PFSK-1 (cell line): Measurements from ENCODE around the gene SLC5A1.

Experiments
- POLR2AphosphoS5 ChIP-seq: IDR thresholded peaks from 2 replicates; pipeline ENCODE4 v1.6.1; 2012; ENCODE audit warnings: low read depth, mild to moderate bottlenecking, control low read depth, low read length, moderate library complexity
- SIN3A ChIP-seq: IDR thresholded peaks from 2 replicates; pipeline ENCODE4 v1.6.1; 2012; ENCODE audit warnings: mild to moderate bottlenecking, low read length, moderate library complexity, borderline replicate concordance; ENCODE audit not compliant: insufficient read depth
- TAF1 ChIP-seq: IDR thresholded peaks from 2 replicates; pipeline ENCODE4 v1.6.1; 2012; ENCODE audit warnings: low read length, control low read depth, borderline replicate concordance; ENCODE audit not compliant: insufficient read depth
- TF ChIP-seq, protein P1 (sequence below), 2 experiments: IDR thresholded peaks; 2 replicates each; pipeline versions ENCODE4 v1.6.1 to v1.8.0; 2011 to 2012; ENCODE audit warnings: low read depth in 2 of 2, low read length in 2 of 2, control low read depth in 1 of 2, inconsistent platforms in 1 of 2, mild to moderate bottlenecking in 1 of 2, moderate library complexity in 1 of 2; ENCODE audit not compliant: insufficient read depth in 1 of 2

DNA sequence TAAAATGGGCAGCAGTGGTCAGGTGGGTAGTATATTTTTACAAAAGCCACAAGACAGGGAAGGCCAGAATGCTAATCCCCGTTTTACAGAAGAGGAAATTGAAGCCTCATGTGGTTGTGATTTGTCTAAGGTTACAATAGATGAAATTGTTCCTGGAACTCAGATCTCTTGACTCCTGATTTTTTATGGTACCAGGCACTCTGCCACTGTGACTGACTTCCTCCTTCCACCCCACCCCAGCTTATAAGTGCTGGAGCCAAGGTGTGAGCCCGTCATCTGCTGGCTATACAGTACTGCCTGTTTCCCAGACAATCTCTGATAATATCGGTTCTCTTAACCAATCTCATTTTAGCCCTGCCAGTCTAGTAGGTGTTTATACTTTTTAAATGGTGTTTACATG lies 1.9 kb downstream of the SLC5A1 start:
- TF ChIP-seq POLR2AphosphoS5 (no peak), TAF1 (no peak), SIN3A (no peak)
- TF ChIP-seq, protein P1, sequence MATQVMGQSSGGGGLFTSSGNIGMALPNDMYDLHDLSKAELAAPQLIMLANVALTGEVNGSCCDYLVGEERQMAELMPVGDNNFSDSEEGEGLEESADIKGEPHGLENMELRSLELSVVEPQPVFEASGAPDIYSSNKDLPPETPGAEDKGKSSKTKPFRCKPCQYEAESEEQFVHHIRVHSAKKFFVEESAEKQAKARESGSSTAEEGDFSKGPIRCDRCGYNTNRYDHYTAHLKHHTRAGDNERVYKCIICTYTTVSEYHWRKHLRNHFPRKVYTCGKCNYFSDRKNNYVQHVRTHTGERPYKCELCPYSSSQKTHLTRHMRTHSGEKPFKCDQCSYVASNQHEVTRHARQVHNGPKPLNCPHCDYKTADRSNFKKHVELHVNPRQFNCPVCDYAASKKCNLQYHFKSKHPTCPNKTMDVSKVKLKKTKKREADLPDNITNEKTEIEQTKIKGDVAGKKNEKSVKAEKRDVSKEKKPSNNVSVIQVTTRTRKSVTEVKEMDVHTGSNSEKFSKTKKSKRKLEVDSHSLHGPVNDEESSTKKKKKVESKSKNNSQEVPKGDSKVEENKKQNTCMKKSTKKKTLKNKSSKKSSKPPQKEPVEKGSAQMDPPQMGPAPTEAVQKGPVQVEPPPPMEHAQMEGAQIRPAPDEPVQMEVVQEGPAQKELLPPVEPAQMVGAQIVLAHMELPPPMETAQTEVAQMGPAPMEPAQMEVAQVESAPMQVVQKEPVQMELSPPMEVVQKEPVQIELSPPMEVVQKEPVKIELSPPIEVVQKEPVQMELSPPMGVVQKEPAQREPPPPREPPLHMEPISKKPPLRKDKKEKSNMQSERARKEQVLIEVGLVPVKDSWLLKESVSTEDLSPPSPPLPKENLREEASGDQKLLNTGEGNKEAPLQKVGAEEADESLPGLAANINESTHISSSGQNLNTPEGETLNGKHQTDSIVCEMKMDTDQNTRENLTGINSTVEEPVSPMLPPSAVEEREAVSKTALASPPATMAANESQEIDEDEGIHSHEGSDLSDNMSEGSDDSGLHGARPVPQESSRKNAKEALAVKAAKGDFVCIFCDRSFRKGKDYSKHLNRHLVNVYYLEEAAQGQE (IDR thresholded peaks at IDR 0.05; ENCODE audit: insufficient read depth in 1 of 2, low read depth in 2 of 2, low read length in 2 of 2): no peak
